K562 (cell line): ENCODE measurements around the gene C22orf31. TPM values are rescaled to one million over a fixed set of nuclear protein-coding genes. Genes with fewer than 3 reads are reported as not detected.

ENCODE experiments used
- ATAC-seq: fragments of 200-7000 bp; cut with Tn5 transposase; 3 replicates; pipeline ENCODE4 v1.9.1; 2020; ENCODE audit warnings: moderate library complexity
- BruUV-seq: library from RNA; stranded (reverse); fragments of 400-500 nt; replicated peaks from 2 replicates; lab custom pipeline; 2021; lab: Mats Ljungman, UMichigan
- CTCF ChIA-PET: fragments of 300-600 bp; formaldehyde crosslinking; extraction: SDS; loops from one replicate; lab custom pipeline; 2021; ENCODE audit warnings: low intra/inter-chr PET ratio; lab: Yijun Ruan, JAX
- POLR2A ChIA-PET: fragments of 300-600, 350-650 bp; sonication (Branson Sonifier 250); formaldehyde crosslinking; extraction: SDS; loops from one replicate; lab custom pipeline; 2021; ENCODE audit warnings: antibody characterized with exemption, inconsistent platforms; lab: Yijun Ruan, JAX
- DNase-seq, 4 experiments: peaks; one replicate each; pipeline versions ENCODE4 v3.0.0 to v3.0.0-alpha.2; 2011 to 2018; ENCODE audit warnings: low spot score in 3 of 4, mixed read lengths in 3 of 4; ENCODE audit errors: extremely low read depth in 1 of 4
- FAIRE-seq: peaks from 2 replicates; lab custom pipeline; 2011; peaks lifted over from hg19 to GRCh38; lab: Jason Lieb, UNC
- H2AFZ ChIP-seq: 2 replicates; pipeline ENCODE4 v1.6.0; 2011; ENCODE audit warnings: low read depth, low read length, control low read depth, inconsistent platforms
- H3K27ac ChIP-seq: fragments of 200-600 bp; 3 replicates; pipeline ENCODE4 v1.8.0; 2011; ENCODE audit warnings: low read depth, mild to moderate bottlenecking, control low read depth, inconsistent platforms, low read length, moderate library complexity, mixed read lengths; ENCODE audit errors: extremely low read depth
- H3K27me3 ChIP-seq, 2 experiments: fragments of 300-600 bp in 1 of 2; 2 replicates in 1 of 2; 3 replicates in 1 of 2; pipeline versions ENCODE4 v1.6.0 to v1.8.0; 2011; ENCODE audit warnings: inconsistent platforms in 2 of 2, low read length in 2 of 2, mild to moderate bottlenecking in 1 of 2, mixed read lengths in 1 of 2, moderate library complexity in 1 of 2; ENCODE audit not compliant: control insufficient read depth in 2 of 2, insufficient read depth in 2 of 2
- H3K36me3 ChIP-seq: fragments of 300-600 bp; 3 replicates; pipeline ENCODE4 v1.8.0; 2011; ENCODE audit warnings: mild to moderate bottlenecking, low read length, inconsistent platforms; ENCODE audit not compliant: control insufficient read depth, insufficient read depth
- H3K4me1 ChIP-seq, 2 experiments: fragments of 200-600 bp in 1 of 2; replicated peaks in 1 of 2; 2 replicates in 1 of 2; 3 replicates in 1 of 2; pipeline versions ENCODE4 v1.5.1 to v1.8.0; 2011; ENCODE audit warnings: inconsistent platforms in 2 of 2, low read length in 2 of 2, mild to moderate bottlenecking in 1 of 2, mixed read lengths in 1 of 2, moderate library complexity in 1 of 2; ENCODE audit not compliant: control insufficient read depth in 2 of 2, insufficient read depth in 2 of 2
- H3K4me2 ChIP-seq: 2 replicates; pipeline ENCODE4 v1.6.1; 2011; ENCODE audit warnings: low read length, control low read depth, inconsistent platforms, mixed read lengths; ENCODE audit not compliant: insufficient read depth
- H3K4me3 ChIP-seq: fragments of 200-600 bp; sonication (generic), shearing (Covaris generic); 2 replicates; pipeline ENCODE4 v1.5.1; 2016; ENCODE audit warnings: control low read depth, inconsistent platforms
- H3K79me2 ChIP-seq: fragments of 200-600 bp; 3 replicates; pipeline ENCODE4 v1.8.0; 2011; ENCODE audit warnings: low read length, inconsistent platforms; ENCODE audit not compliant: control insufficient read depth, insufficient read depth
- H3K9ac ChIP-seq, 2 experiments: 2 replicates each; pipeline versions ENCODE4 v1.6.0 to v1.6.1; 2011; ENCODE audit warnings: low read depth in 2 of 2, low read length in 2 of 2, control low read depth in 1 of 2, inconsistent platforms in 1 of 2, mild to moderate bottlenecking in 1 of 2, mixed read lengths in 1 of 2; ENCODE audit not compliant: insufficient read depth in 1 of 2
- H3K9me1 ChIP-seq: one replicate; pipeline ENCODE4 v1.6.0; 2011; ENCODE audit warnings: inconsistent platforms, mild to moderate bottlenecking, low read length, moderate library complexity; ENCODE audit not compliant: control insufficient read depth, insufficient read depth
- H3K9me3 ChIP-seq: replicated peaks from 2 replicates; pipeline ENCODE4 v1.5.1; 2011; ENCODE audit warnings: low read depth, low read length, inconsistent platforms; ENCODE audit not compliant: control insufficient read depth, insufficient read depth
- H4K20me1 ChIP-seq: replicated peaks from 2 replicates; pipeline ENCODE4 v1.6.1; 2011; ENCODE audit warnings: low read length, inconsistent platforms, mixed read lengths; ENCODE audit not compliant: control insufficient read depth, insufficient read depth
- SMC3 ChIP-seq: conservative IDR thresholded peaks from 2 replicates; pipeline ENCODE4 v1.6.1; 2011; ENCODE audit warnings: low read depth, low read length, improper control_type of control experiment; ENCODE audit not compliant: insufficient read depth
- WGBS: fragments of 100-300 bp; shearing (Covaris generic); methylation state at CpG from one replicate; pipeline ENCODE4 v1.1.6; 2016; ENCODE audit warnings: low coverage, mixed read lengths; ENCODE audit not compliant: insufficient coverage; ENCODE audit errors: missing lambda C conversion rate; 5-methylcytosine and 5-hydroxymethylcytosine counted together
- in situ Hi-C: fragments of 300-500 bp; cut with MboI; formaldehyde crosslinking; loops from 4 replicates; pipeline ENCODE4 v1.15.0; 2018; ENCODE audit warnings: inconsistent platforms, mixed read lengths
- intact Hi-C: fragments of 100-400 bp; cut with micrococcal nuclease; formaldehyde crosslinking; loops from 2 replicates; pipeline ENCODE4 v1.14.2; 2022
- polyA plus RNA-seq, 8 experiments: library from polyadenylated mRNA; depleted of rRNA in 4 of 8; stranded (reverse) in 5 of 8; unstranded in 3 of 8; fragments of >200 nt; fragmentation: Nextera tagmentation in 2 of 8; fragmentation: Illumina TruSeq in 1 of 8; extraction: Ambion mirVana in 2 of 8; extraction: Trizol in 1 of 8; gene quantifications; 2 replicates each; pipeline versions ENCODE4 v1.2.1 to v1.2.3, GENCODE V29; 2011 to 2014; ENCODE audit warnings: inconsistent platforms in 1 of 8, missing spikeins in 1 of 8
- total RNA-seq, 7 experiments: library from RNA; depleted of rRNA in 6 of 7; stranded (reverse); fragments of >200 nt in 6 of 7; fragmentation: Illumina TruSeq in 2 of 7; extraction: Trizol in 2 of 7; gene quantifications; 2 replicates each; pipeline versions ENCODE4 v1.2.1 to v1.2.3, GENCODE V29; 2011 to 2021; ENCODE audit warnings: low replicate concordance in 1 of 7
- TF ChIP-seq, protein P1 (sequence below): sonication (generic); IDR thresholded peaks from 2 replicates; pipeline ENCODE4 v1.6.1; 2016

Gene C22orf31
- total and polyA plus RNA-seq, 9 of the 15 experiments (the other 6 are each of a cell fraction or from before 2014, with no cell fraction given): not detected

DNA sequence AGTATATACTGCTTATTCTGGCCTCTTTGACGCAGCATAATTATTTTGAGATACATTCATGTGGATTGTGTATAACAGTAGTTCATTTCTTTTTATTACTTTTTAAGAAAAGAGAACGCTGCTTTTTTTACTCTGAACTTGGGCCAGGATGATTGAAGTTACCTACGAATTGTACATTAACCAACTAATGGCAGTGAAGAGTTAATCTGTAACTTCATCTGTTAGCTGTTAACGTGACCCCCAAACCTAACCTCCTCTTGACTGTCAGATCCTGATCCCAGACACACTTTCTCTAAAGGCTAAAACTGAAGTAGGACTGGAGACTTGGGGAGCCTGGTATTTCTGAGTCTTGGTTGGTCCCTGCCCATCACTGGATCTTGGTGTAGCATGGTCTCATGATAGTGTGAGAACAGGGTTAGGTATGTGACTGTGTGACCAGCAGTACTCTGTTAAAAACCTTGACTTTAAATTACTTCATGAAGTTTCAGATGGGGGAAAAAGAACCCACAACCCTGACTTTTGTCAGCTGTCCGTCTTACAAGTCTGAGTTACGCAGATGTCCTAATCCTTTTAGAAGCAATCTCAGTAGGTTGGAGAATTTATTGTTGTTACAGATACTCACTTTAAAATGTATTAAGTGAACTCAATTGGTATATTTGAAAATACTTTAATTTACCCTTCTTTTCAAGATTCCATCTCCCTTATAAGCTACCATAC, 39.4 kb downstream of the C22orf31 start:
- H3K79me2 ChIP-seq: no peaks in the 10 kb centered on the region
- intact Hi-C loops: no loop called here
- no peak for DNase-seq
- FAIRE-seq: no peak
- H3K9me1 ChIP-seq: no peaks in the 10 kb centered on the region
- no peaks in the 10 kb centered on the region for H4K20me1 ChIP-seq
- H2AFZ ChIP-seq: no peak overlapping the region
- POLR2A ChIA-PET: no interaction called here
- CTCF ChIA-PET: no interaction called here
- no TSS peak for BruUV-seq
- TF ChIP-seq, protein P1, sequence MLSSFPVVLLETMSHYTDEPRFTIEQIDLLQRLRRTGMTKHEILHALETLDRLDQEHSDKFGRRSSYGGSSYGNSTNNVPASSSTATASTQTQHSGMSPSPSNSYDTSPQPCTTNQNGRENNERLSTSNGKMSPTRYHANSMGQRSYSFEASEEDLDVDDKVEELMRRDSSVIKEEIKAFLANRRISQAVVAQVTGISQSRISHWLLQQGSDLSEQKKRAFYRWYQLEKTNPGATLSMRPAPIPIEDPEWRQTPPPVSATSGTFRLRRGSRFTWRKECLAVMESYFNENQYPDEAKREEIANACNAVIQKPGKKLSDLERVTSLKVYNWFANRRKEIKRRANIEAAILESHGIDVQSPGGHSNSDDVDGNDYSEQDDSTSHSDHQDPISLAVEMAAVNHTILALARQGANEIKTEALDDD: peak; percentile 35; the same call in 1 of the 2 replicates
- no peak for TF ChIP-seq SMC3
- in situ Hi-C loops: no loop called here
- H3K4me1 ChIP-seq: no peaks in the 10 kb centered on the region
- H3K4me3 ChIP-seq: no peak overlapping the region
- no peak overlapping the region for H3K9ac ChIP-seq
- 72% methylated on average over 6 of the region's 6 CpGs for WGBS
- H3K9me3 ChIP-seq: no peaks in the 10 kb centered on the region
- H3K4me2 ChIP-seq: no peak overlapping the region
- ATAC-seq: no peak
- H3K27ac ChIP-seq: no peak overlapping the region
- no peaks in the 10 kb centered on the region for H3K27me3 ChIP-seq
- H3K36me3 ChIP-seq: no peaks in the 10 kb centered on the region
